B cell (primary cell): Measurements from ENCODE around the gene GADL1. TPM values are rescaled to one million over a fixed set of nuclear protein-coding genes. Genes with fewer than 3 reads are reported as not detected.

Experiments used
- ATAC-seq: fragments of 200-7000 bp; cut with Tn5 transposase; one replicate; pipeline ENCODE4 v1.10.0; 2021; ENCODE audit warnings: low read depth, mild to moderate bottlenecking, moderate number of reproducible peaks, moderate library complexity
- CTCF ChIA-PET: fragments of 350-600 bp; sonication (Branson Sonifier 250); formaldehyde crosslinking; loops from one replicate; lab custom pipeline; 2021; ENCODE audit warnings: antibody characterized with exemption, inconsistent platforms; lab: Charles Lee
- POLR2A ChIA-PET: fragments of 350-600 bp; sonication (Branson Sonifier 250); formaldehyde crosslinking; loops from one replicate; lab custom pipeline; 2021; ENCODE audit warnings: antibody characterized with exemption; lab: Charles Lee
- DNase-seq: peaks from one replicate; pipeline ENCODE4 v3.0.0; 2013
- H2AFZ ChIP-seq: 2 replicates; pipeline ENCODE4 v1.6.1; 2012; ENCODE audit warnings: mild to moderate bottlenecking, low read depth, low read length; ENCODE audit not compliant: insufficient read depth, poor library complexity, severe bottlenecking
- H3K27ac ChIP-seq, 2 donors: 1 replicate in 1 of 2; 2 replicates in 1 of 2; pipeline ENCODE4 v1.5.1; 2012 to 2013; ENCODE audit warnings: low read length in 2 of 2, mild to moderate bottlenecking in 2 of 2, moderate library complexity in 1 of 2
- H3K27me3 ChIP-seq, 4 experiments: fragments of 200-600 bp in 1 of 4; sonication (generic) in 1 of 4; replicated peaks in 1 of 4; 1 replicate in 2 of 4; 2 replicates in 2 of 4; pipeline versions ENCODE4 v1.6.1 to v1.7.0; 2013 to 2016; ENCODE audit warnings: low read length in 3 of 4, mild to moderate bottlenecking in 2 of 4, mixed read lengths in 1 of 4, moderate library complexity in 1 of 4; ENCODE audit not compliant: insufficient read depth in 4 of 4, control insufficient read depth in 3 of 4; ENCODE audit errors: control extremely low read depth in 1 of 4
- H3K36me3 ChIP-seq, 2 experiments: replicated peaks in 1 of 2; 1 replicate in 1 of 2; 2 replicates in 1 of 2; pipeline versions ENCODE4 v1.6.1 to v1.7.1; 2013; ENCODE audit warnings: low read length in 1 of 2; ENCODE audit not compliant: insufficient read depth in 2 of 2, control insufficient read depth in 1 of 2; ENCODE audit errors: control extremely low read depth in 1 of 2, extremely low read depth in 1 of 2
- H3K4me1 ChIP-seq, 2 donors: fragments of 200-600 bp in 1 of 2; sonication (generic) in 1 of 2; 1 replicate in 1 of 2; 2 replicates in 1 of 2; pipeline versions ENCODE4 v1.5.1 to v1.6.1; 2013 to 2017; ENCODE audit warnings: low read length in 2 of 2; ENCODE audit not compliant: control insufficient read depth in 2 of 2, insufficient read depth in 2 of 2
- H3K4me2 ChIP-seq: replicated peaks from 2 replicates; pipeline ENCODE3; 2012; ENCODE audit warnings: mild to moderate bottlenecking, low read depth, low read length; ENCODE audit not compliant: poor library complexity, severe bottlenecking
- H3K4me3 ChIP-seq, 5 experiments: fragments of 200-600 bp in 1 of 5; sonication (generic) in 1 of 5; 1 replicate in 3 of 5; 2 replicates in 2 of 5; pipeline versions ENCODE4 v1.5.1 to v1.7.0; 2011 to 2016; ENCODE audit warnings: low read length in 4 of 5, mild to moderate bottlenecking in 4 of 5, low read depth in 2 of 5, control low read depth in 1 of 5, moderate library complexity in 1 of 5; ENCODE audit not compliant: insufficient read depth in 1 of 5; ENCODE audit errors: control extremely low read depth in 1 of 5, extremely low read depth in 1 of 5
- H3K79me2 ChIP-seq: fragments of 200-600 bp; sonication (generic); one replicate; pipeline ENCODE4 v1.6.0; 2016; ENCODE audit warnings: low read length; ENCODE audit not compliant: control insufficient read depth, insufficient read depth
- H3K9ac ChIP-seq: fragments of 200-600 bp; sonication (generic); 2 replicates; pipeline ENCODE4 v1.6.1; 2017; ENCODE audit warnings: mild to moderate bottlenecking, low read length, moderate library complexity
- H3K9me3 ChIP-seq, 3 donors: one replicate each; pipeline versions ENCODE4 v1.6.1 to v1.7.1; 2013; ENCODE audit warnings: low read length in 2 of 3; ENCODE audit not compliant: control insufficient read depth in 2 of 3, insufficient read depth in 1 of 3; ENCODE audit errors: control extremely low read depth in 1 of 3
- H4K20me1 ChIP-seq: 2 replicates; pipeline ENCODE4 v1.6.0; 2012; ENCODE audit warnings: mild to moderate bottlenecking, low read length; ENCODE audit not compliant: insufficient read depth, control insufficient read depth, poor library complexity, severe bottlenecking
- H3K27ac Mint-ChIP-seq: one replicate; pipeline ENCODE4 v1.8.0; 2021; ENCODE audit warnings: mixed read lengths
- H3K27me3 Mint-ChIP-seq: one replicate; pipeline ENCODE4 v1.8.0; 2021; ENCODE audit warnings: mixed read lengths
- H3K4me1 Mint-ChIP-seq: one replicate; pipeline ENCODE4 v1.8.0; 2021; ENCODE audit warnings: mixed read lengths
- H3K4me3 Mint-ChIP-seq: one replicate; pipeline ENCODE4 v1.8.0; 2021; ENCODE audit warnings: mixed read lengths
- H3K9me3 Mint-ChIP-seq: one replicate; pipeline ENCODE4 v1.8.0; 2022; ENCODE audit warnings: mixed read lengths; ENCODE audit not compliant: insufficient read depth
- CTCF ChIP-seq: fragments of 200-600 bp; IDR thresholded peaks from one replicate; pipeline ENCODE4 v1.8.0; 2022; ENCODE audit warnings: antibody characterized with exemption, mild to moderate bottlenecking
- EZH2 ChIP-seq: IDR thresholded peaks from 2 replicates; pipeline ENCODE4 v1.6.1; 2012; ENCODE audit warnings: borderline replicate concordance, low read depth, mild to moderate bottlenecking, moderate library complexity, low read length; ENCODE audit not compliant: insufficient read depth, poor library complexity, severe bottlenecking
- WGBS: methylation state at CpG from one replicate; pipeline ENCODE4 v1.1.5; 2013; ENCODE audit warnings: missing lambda C conversion rate; ENCODE audit not compliant: insufficient coverage; 5-methylcytosine and 5-hydroxymethylcytosine counted together
- intact Hi-C: fragments of 100-400 bp; cut with micrococcal nuclease; formaldehyde crosslinking; loops from one replicate; pipeline ENCODE4 v1.10.0; 2022
- polyA plus RNA-seq: library from polyadenylated mRNA; depleted of rRNA; stranded (reverse); fragments of >200 nt; gene quantifications from 2 replicates; pipeline ENCODE4 v1.2.3, GENCODE V29; 2012
- total RNA-seq, 2 donors: library from RNA; stranded (reverse); fragments of 120-200 nt in 1 of 2; gene quantifications; 1 replicate in 1 of 2; 2 replicates in 1 of 2; pipeline versions ENCODE4 v1.2.3 to v1.2.4, GENCODE V29; 2013 to 2022

GADL1 gene
- total and polyA plus RNA-seq, 2 donors (not counting 1 experiment from before 2014, with no cell fraction given), result not detected

DNA sequence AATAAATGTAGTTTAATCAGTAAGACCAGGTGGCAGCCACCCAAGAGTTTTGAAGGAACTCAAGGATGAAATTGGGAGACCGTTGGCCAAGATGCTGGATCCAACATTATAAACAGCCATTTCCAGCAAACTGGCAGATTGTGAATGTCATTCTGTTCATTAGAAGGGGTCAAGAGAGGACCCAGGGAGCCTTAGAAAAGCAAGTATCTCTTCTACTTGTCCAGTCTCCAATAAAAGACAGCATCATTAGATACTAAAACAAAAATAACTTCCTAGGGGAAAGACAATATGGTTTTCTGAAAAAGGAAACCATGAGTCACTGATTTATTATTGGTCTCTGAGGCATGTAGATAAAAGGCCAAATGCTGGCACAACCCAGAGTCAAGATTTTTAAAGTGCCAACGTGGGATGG, 67.9 kb downstream of the GADL1 start:
- Histone ChIP-seq H3K27me3 (no peaks in the 10 kb centered on the region), H3K79me2 (no peaks in the 10 kb centered on the region), H2AFZ (no peak overlapping the region), H3K4me2 (no peak overlapping the region), H3K27ac (no peak overlapping the region), H3K4me1 (no peaks in the 10 kb centered on the region), H3K9me3 (no peaks in the 10 kb centered on the region), H4K20me1 (no peaks in the 10 kb centered on the region), H3K4me3 (no peak overlapping the region), H3K36me3 (no peaks in the 10 kb centered on the region), H3K9ac (no peak overlapping the region)
- DNase-seq (no peak), ATAC-seq (no peak)
- Mint-ChIP-seq H3K9me3 (no peaks in the 10 kb centered on the region), H3K27me3 (peaks cover 9% of the 10 kb centered on the region), H3K4me1 (no peaks in the 10 kb centered on the region), H3K4me3 (no peak overlapping the region), H3K27ac (no peak overlapping the region)
- no CpG with 5 or more reads among the region's 2 CpGs for WGBS
- ChIA-PET POLR2A (no interaction called here), CTCF (no interaction called here)
- no peak for TF ChIP-seq EZH2
- no peak for TF ChIP-seq CTCF
- intact Hi-C loops, result no loop called here

- Histone ChIP-seq H3K4me1 (no peaks in the 10 kb centered on the region), H3K9me3 (no peaks in the 10 kb centered on the region), H4K20me1 (no peaks in the 10 kb centered on the region), H2AFZ (no peak overlapping the region), H3K4me3 (no peak overlapping the region), H3K27me3 (peaks cover 0 to 3% (median 0%) of the 10 kb centered on the region in 4 experiments), H3K4me2 (no peak overlapping the region), H3K9ac (no peak overlapping the region), H3K27ac (no peak overlapping the region), H3K36me3 (no peaks in the 10 kb centered on the region), H3K79me2 (no peaks in the 10 kb centered on the region)
- DNase-seq, result no peak
- H3K4me3 Mint-ChIP-seq, result no peak overlapping the region
- intact Hi-C loops, result no loop called here
- TF ChIP-seq EZH2, result no peak
- TF ChIP-seq CTCF, result no peak
- WGBS, result no CpG with 5 or more reads among the region's 3 CpGs
- no peaks in the 10 kb centered on the region for H3K4me1 Mint-ChIP-seq
- no peak overlapping the region for H3K27ac Mint-ChIP-seq
- POLR2A ChIA-PET, result no interaction called here
- no peaks in the 10 kb centered on the region for H3K9me3 Mint-ChIP-seq
- peaks cover 14% of the 10 kb centered on the region for H3K27me3 Mint-ChIP-seq
- no peak for ATAC-seq
- CTCF ChIA-PET, result no interaction called here
Measured at GRCh38 chr3:30819067-30819798, 75.2 kb downstream of the GADL1 start.
